ENCODE measurements around the gene FAM171A1.

DNA sequence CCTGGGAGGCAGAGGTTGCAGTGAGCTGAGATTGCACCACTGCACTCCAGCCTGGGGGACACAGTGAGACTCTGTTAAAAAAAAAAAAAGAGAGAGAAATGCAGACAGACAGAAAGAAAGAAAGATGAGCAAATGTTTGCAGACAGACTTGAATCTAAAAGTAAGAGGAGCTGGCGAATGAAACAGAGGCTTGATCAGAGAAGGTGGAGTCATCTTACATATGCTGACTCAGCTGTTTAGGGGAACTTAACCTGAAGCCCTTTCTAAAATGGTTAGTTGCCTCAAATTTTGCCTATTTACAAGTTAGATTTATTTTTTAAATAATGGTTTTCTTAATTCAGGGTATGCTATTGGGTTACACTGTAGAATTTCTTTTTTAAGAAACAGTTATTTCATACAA, 5.4 kb downstream of the FAM171A1 start:
- no peak for TF ChIP-seq POLR2A (IDR thresholded peaks at IDR 0.05; ENCODE audit: low read depth, low read length)
- TF ChIP-seq SPI1 (IDR thresholded peaks at IDR 0.05; ENCODE audit: low read depth, low read length), result no peak
- TF ChIP-seq PAX5 (IDR thresholded peaks at IDR 0.05; ENCODE audit: insufficient read depth, low read length, severe bottlenecking), result no peak
- no peak for TF ChIP-seq TAF1 (IDR thresholded peaks at IDR 0.05; ENCODE audit: low read depth, low read length)
- no peak for TF ChIP-seq POLR2AphosphoS5 (IDR thresholded peaks at IDR 0.05; ENCODE audit: low read depth, low read length)

All from GM12891 (cell line).